Activated T-helper 1 cell treated with anti-CD3 and anti-CD28 coated beads, Interleukin-2, amount 50 U/mL, for 16 hours (primary cell): ENCODE results near the gene TMEM147.

Source experiments
- DNase-seq, 2 donors: peaks; one replicate each; pipeline ENCODE4 v3.0.0-alpha.2; 2020; ENCODE audit warnings: low read depth in 1 of 2, low spot score in 1 of 2

Gene TMEM147

GRCh38 chr19:35545855-35546381 lies 492 bp downstream of the TMEM147 start:
- DNase-seq: peak in 1 of 2 donors; percentile 29

GRCh38 chr19:35546532-35546931 lies 1.1 kb downstream of the TMEM147 start:
- no peak for DNase-seq

- peak in 1 of 2 donors; percentile 30 for DNase-seq
Measured at GRCh38 chr19:35549174-35549788, 3.9 kb downstream of the TMEM147 start.

GRCh38 chr19:35549879-35550523 lies 4.6 kb downstream of the TMEM147 start:
- DNase-seq: no peak

GRCh38 chr19:35551091-35551810 lies 5.8 kb downstream of the TMEM147 start:
- no peak for DNase-seq

GRCh38 chr19:35552534-35553384 lies 7.3 kb downstream of the TMEM147 start:
- DNase-seq: no peak

- DNase-seq: no peak
Measured at GRCh38 chr19:35553385-35554000, 8.1 kb downstream of the TMEM147 start.

GRCh38 chr19:35554076-35554475 lies 8.7 kb downstream of the TMEM147 start:
- no peak for DNase-seq

- DNase-seq: no peak
Measured at GRCh38 chr19:35555301-35556005, 10.0 kb downstream of the TMEM147 start.

- no peak for DNase-seq
Measured at GRCh38 chr19:35556025-35556590, 10.7 kb downstream of the TMEM147 start.

- no peak for DNase-seq
Measured at GRCh38 chr19:35556846-35557538, 11.6 kb downstream of the TMEM147 start.

- peak; percentile 12 to 20 for DNase-seq
Measured at GRCh38 chr19:35557539-35558399, 12.3 kb downstream of the TMEM147 start.

GRCh38 chr19:35558400-35559280 lies 13.2 kb downstream of the TMEM147 start:
- no peak for DNase-seq

GRCh38 chr19:35559281-35559659 lies 13.8 kb downstream of the TMEM147 start:
- no peak for DNase-seq

GRCh38 chr19:35559781-35560180 lies 14.4 kb downstream of the TMEM147 start:
- DNase-seq: no peak

GRCh38 chr19:35560271-35560670 lies 14.8 kb downstream of the TMEM147 start:
- no peak for DNase-seq

GRCh38 chr19:35560677-35561076 lies 15.3 kb downstream of the TMEM147 start:
- no peak for DNase-seq
